Hematopoietic multipotent progenitor cell treated with erythropoietin and hydrocortisone succinate and interleukin-3 and kit ligand, for 4 days (in vitro differentiated cells): Measurements from ENCODE around the gene SUSD1.
A peak's percentile ranks its signal among the peaks of the same experiment; 100 is the strongest.
"Not testable (repeated sequence)": the region's sequence is repeated elsewhere in the genome, so short reads cannot be mapped to it uniquely, and the experiment has no call there.

Experiments
- DNase-seq: peaks from one replicate; pipeline ENCODE4 v3.0.0-alpha.2; 2015

SUSD1 gene

GRCh38 chr9:112128399-112128798, 46.7 kb downstream of the SUSD1 start:
- not testable (repeated sequence) for DNase-seq

GRCh38 chr9:112127281-112127680, 47.8 kb downstream of the SUSD1 start:
- no peak for DNase-seq

DNA sequence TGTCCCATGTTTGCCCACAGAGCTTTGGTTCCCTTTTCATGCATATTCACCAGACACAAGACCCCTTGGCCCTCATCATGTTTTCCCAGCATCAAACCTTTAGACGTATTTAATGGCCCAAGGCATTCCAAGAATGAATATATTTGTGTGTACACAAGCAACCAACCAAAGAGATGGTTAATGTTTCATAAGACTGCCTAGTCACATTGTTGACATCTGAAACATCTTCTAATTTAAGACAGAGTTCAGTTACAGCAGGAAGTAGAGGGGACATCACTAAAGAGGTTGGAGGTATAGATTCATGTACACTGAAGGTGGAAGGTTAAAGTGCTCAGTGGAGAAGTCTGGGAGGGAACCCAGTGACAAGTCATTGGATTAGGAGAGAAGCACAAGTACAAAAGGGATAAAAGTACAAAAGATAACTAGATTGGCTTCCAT, 49.1 kb downstream of the SUSD1 start:
- DNase-seq, result no peak

DNA sequence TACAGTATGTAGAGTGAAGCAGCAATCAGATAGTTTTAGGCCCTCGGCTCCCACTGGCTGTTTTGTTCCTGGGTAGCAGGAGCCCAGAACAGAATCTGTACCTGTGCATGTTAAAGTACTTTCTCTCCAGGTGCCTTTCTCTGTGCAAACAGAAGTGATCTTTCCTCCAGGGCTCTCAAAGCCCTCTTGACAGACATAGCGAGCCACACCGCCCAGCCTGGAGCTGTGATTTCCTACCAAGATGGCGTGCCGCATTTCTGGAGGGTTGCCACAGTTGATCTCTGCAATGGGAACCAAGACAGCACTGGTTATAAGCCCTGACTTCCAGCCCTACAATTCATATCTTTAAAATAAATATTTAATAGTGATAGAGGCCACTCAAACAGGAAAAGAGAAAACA, 50.9 kb downstream of the SUSD1 start:
- no peak for DNase-seq

GRCh38 chr9:112121633-112122032, 53.5 kb downstream of the SUSD1 start:
- DNase-seq, result no peak

DNA sequence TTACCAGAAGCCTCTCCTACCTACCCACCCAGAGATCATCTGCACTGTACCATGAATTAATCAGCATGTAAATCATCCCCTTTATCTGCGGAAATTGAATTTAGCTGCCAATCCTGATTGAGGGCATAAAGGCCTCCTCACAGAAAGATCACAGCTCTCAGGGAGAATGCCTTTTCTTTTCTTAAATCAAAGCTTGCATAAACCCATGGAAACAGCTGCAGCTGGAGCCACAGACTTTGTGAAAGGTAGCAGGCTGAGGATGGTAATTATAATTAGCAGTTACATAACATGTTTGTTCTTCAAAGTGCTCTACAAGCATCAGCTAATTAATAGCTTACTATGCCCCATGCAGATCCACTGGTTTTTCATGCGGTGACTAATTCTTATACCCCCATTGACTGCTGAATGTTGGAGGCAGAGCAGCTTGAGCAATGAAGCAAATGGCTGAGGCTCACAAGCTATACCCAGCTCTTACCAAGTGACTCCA, 54.6 kb downstream of the SUSD1 start:
- no peak for DNase-seq

- DNase-seq, result no peak
Observed at GRCh38 chr9:112120030-112120341, 55.1 kb downstream of the SUSD1 start.

DNA sequence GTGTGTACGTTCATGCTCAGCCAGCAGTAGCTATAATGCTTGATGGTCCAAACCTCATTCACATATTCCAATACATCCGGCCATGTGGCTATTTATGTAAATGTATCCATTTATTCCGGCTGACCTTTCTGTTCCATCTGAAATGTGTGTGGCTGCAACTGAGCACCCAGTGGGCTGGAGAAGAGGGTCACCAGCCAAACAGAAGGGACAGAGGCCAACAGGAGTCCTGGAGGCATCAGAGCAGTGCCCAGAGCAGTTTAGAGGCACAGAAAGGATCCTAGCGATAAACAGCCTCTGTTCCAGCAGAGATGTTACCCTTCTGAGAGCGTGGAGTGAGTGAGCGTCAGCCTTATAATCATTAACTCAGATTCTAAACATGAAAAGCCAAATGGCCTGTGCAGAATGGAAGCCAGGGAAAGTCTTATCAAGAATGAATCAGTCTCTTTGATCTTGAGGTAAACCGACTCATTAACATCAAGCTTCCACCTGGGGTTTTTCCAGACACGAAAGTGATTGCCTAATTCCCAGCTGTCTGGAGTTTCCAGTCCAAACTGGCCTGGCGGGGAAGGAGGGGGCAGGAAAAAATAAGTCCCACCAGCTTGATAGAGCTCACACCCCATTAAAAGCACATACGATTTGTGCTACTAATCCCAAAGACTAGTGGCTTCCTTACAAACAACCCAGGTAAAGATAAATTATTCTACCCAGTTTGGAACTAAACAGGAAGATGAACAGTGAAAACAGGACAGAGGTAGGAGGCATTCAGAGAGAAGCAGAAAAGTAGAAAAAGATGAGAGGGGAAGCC, 55.7 kb downstream of the SUSD1 start:
- no peak for DNase-seq

DNA sequence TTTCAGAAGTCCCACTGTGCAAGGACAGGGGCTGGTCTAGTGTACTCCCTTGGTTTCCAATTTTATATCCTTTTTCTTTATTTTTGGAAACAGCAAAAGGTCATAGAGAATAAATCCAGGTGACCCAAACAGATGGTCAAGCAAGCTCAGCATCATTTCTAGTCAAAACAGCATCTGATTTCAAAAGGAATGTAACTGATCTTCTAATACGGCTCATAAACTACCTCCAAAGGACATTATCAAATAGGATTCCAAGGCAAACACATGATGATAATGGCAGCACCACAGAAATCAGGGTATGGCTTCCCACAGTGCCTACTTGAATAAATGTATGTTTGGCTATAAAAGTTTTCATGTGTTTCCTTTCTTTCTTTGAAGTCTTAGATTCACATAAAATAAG, 57.1 kb downstream of the SUSD1 start:
- DNase-seq, result no peak

- DNase-seq, result no peak
Observed at GRCh38 chr9:112115970-112116753, 58.9 kb downstream of the SUSD1 start.

DNA sequence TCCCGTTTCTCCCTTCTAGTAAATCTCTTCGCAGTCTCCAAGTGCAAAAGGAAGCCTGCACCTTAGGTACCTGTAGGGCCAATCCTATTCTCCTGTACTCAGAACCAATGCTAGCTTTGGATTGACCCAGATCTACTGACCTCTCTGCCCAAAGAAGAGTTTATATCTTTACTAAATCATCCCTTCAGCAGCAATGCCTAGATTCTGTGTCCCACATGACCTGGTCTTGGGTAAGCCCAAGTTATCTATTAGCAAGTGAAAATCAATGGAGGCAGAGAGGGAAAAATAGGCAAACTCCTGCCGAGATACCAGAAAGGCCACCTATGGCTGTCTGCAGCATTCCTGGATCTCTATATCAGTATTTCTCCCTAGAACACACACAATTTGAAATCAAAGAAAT, 60.0 kb downstream of the SUSD1 start:
- no peak for DNase-seq

- DNase-seq, result no peak
Observed at GRCh38 chr9:112112941-112113681, 62.0 kb downstream of the SUSD1 start.

DNA sequence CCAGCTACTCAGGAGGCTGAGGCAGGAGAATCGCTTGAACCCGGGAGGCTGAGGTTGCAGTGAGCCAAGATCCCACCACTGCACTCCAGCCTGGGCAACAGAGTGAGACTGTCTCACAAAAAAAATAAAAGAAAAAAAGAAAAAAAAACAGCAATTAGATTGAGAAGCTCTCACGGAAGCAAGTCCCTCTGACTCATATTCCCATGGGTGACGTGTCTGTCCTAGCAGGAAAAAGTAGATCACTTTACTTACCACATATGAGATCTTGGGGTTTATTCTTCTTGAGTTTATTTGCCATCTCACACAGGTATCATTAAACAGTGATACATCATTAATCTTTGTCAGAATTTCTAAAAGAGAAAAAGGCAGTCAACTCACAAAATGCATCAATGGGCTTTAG, 62.6 kb downstream of the SUSD1 start:
- DNase-seq, result no peak

DNA sequence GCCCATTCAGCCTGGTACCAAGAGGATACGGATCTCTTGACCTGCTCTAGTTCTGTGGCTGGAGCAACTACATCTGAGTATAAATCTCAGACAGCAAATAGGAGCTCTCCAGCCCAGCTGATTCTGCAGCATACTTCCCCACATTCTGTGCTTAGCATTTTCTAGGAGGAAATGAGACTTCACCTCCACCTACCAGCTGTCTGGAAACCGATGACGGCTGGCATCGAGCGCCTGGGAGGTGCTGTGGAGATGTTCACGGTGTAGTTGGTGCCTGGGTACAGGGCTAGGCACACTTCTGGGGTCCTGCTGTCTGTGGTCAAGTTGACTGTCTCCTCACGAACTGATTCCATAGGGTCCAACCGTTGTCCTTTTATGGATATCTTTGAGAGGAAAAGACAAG, 63.6 kb downstream of the SUSD1 start:
- no peak for DNase-seq

GRCh38 chr9:112110777-112111113, 64.4 kb downstream of the SUSD1 start:
- no peak for DNase-seq

- no peak for DNase-seq
Observed at GRCh38 chr9:112110094-112110776, 64.9 kb downstream of the SUSD1 start.

GRCh38 chr9:112104901-112105300, 70.2 kb downstream of the SUSD1 start:
- DNase-seq, result peak; percentile 66

GRCh38 chr9:112104401-112104800, 70.7 kb downstream of the SUSD1 start:
- no peak for DNase-seq

- DNase-seq, result no peak
Observed at GRCh38 chr9:112103405-112103804, 71.7 kb downstream of the SUSD1 start.

- DNase-seq, result peak; percentile 94
Observed at GRCh38 chr9:112097712-112098688, 77.1 kb downstream of the SUSD1 start.

- peak; percentile 72 for DNase-seq
Observed at GRCh38 chr9:112094948-112095681, 80.0 kb downstream of the SUSD1 start.
